ENCODE results near the gene AGBL4.

DNA sequence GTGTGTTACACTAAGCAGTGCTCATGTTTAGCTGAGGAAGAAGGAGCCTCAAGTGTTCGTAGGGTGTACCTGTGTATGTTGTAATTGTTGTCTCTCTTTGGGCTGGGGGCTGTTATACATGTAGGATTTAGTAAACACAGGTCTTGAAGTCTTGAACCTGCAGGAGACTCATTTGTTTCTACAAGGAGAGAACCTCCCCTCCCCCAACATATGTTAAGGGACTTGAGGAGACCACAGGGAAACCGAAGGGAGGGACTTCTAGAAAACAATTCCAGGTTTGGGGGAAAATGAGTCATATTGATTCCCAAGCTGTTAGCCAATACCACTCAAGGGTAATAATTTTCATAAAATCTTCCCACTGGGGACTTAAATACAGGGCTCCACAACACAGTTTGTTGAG, 25.0 kb upstream of the AGBL4 start:
- TF ChIP-seq, protein P1, sequence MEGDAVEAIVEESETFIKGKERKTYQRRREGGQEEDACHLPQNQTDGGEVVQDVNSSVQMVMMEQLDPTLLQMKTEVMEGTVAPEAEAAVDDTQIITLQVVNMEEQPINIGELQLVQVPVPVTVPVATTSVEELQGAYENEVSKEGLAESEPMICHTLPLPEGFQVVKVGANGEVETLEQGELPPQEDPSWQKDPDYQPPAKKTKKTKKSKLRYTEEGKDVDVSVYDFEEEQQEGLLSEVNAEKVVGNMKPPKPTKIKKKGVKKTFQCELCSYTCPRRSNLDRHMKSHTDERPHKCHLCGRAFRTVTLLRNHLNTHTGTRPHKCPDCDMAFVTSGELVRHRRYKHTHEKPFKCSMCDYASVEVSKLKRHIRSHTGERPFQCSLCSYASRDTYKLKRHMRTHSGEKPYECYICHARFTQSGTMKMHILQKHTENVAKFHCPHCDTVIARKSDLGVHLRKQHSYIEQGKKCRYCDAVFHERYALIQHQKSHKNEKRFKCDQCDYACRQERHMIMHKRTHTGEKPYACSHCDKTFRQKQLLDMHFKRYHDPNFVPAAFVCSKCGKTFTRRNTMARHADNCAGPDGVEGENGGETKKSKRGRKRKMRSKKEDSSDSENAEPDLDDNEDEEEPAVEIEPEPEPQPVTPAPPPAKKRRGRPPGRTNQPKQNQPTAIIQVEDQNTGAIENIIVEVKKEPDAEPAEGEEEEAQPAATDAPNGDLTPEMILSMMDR (IDR thresholded peaks at IDR 0.05 in 8 of 11, conservative IDR thresholded peaks at IDR 0.05 in 3 of 11) = no peak
- TF ChIP-seq POLR2AphosphoS5 (IDR thresholded peaks at IDR 0.05) (no peak), POLR2A (IDR thresholded peaks at IDR 0.05) (no peak)
